OCI-LY3 (cell line): ENCODE data around the gene GAMT.
"Not testable (repeated sequence)": the region's sequence is repeated elsewhere in the genome, so short reads cannot be mapped to it uniquely, and the experiment has no call there.

Experiments used
- H2AFZ ChIP-seq: fragments of 200-600, 300-600 bp; shearing (Covaris generic); 2 replicates; pipeline ENCODE4 v1.6.0; 2014; ENCODE audit warnings: antibody characterized with exemption, low read depth, low read length
- H3K27ac ChIP-seq: fragments of 200-600, 300-600 bp; sonication (generic); 2 replicates; pipeline ENCODE4 v1.5.1; 2014; ENCODE audit warnings: mild to moderate bottlenecking, low read length, moderate library complexity, mixed read lengths
- H3K27me3 ChIP-seq: fragments of 200-600, 300-600 bp; sonication (generic); 2 replicates; pipeline ENCODE4 v1.6.1; 2014; ENCODE audit warnings: low read depth, low read length, mixed read lengths
- H3K36me3 ChIP-seq: fragments of 200-600, 300-600 bp; sonication (generic); replicated peaks from 2 replicates; pipeline ENCODE3; 2014; ENCODE audit warnings: low read depth, low read length, mixed read lengths
- H3K4me1 ChIP-seq: fragments of 300-600, 200-600 bp; sonication (generic); 2 replicates; pipeline ENCODE4 v1.6.1; 2014; ENCODE audit warnings: low read length, mixed read lengths
- H3K4me2 ChIP-seq: fragments of 200-600, 300-600 bp; sonication (generic); 2 replicates; pipeline ENCODE4 v1.6.1; 2014; ENCODE audit warnings: low read length, mixed read lengths
- H3K4me3 ChIP-seq: fragments of 300-600, 200-600 bp; sonication (generic); 2 replicates; pipeline ENCODE4 v1.5.1; 2014; ENCODE audit warnings: antibody characterized with exemption, mild to moderate bottlenecking, low read length, moderate library complexity
- H3K79me2 ChIP-seq: fragments of 300-600, 200-600 bp; shearing (Covaris generic); 2 replicates; pipeline ENCODE4 v1.6.1; 2014; ENCODE audit warnings: mild to moderate bottlenecking, low read length, mixed read lengths
- H3K9ac ChIP-seq: fragments of 300-600, 200-600 bp; shearing (Covaris generic); 2 replicates; pipeline ENCODE4 v1.6.0; 2014; ENCODE audit warnings: mild to moderate bottlenecking, low read length, moderate library complexity
- H3K9me3 ChIP-seq: fragments of 200-600, 300-600 bp; shearing (Covaris generic); 2 replicates; pipeline ENCODE4 v1.6.1; 2014; ENCODE audit warnings: low read length, mixed read lengths; ENCODE audit not compliant: insufficient read depth
- H4K20me1 ChIP-seq: fragments of 200-600, 300-600 bp; sonication (generic); 2 replicates; pipeline ENCODE4 v1.6.1; 2016; ENCODE audit warnings: low read length, mixed read lengths; ENCODE audit not compliant: insufficient read depth
- EZH2phosphoT487 ChIP-seq: fragments of 200-600 bp; shearing (Covaris generic); IDR thresholded peaks from 2 replicates; pipeline ENCODE4 v1.6.1; 2018; ENCODE audit warnings: antibody characterized with exemption, mixed run types, low read depth
- TF ChIP-seq, protein P1 (sequence below): fragments of 200-600, 300-600 bp; sonication (generic); IDR thresholded peaks from 2 replicates; pipeline ENCODE4 v1.5.1; 2014; ENCODE audit warnings: antibody characterized with exemption, low read length, low read depth

Gene GAMT

DNA sequence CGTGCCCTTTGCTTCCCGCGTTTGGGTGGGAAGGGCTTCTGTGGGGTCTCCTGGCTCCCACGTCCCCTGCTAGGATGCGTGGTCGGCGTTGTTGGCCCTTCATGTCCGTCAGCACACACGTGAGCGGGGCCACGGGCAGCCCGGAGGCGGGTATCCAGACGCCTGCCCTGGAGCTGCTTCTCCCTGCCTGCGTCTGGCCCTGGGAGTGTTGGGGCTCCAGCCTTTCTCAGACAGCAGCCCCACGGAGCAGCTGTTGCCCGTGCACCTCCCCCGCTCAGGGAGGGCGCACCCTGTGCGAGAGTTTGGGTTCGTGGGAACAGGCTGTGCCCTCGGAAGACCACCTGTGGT, 20.6 kb upstream of the GAMT start:
- Histone ChIP-seq H3K9ac (no peak overlapping the region), H3K79me2 (peaks cover 98% of the 10 kb centered on the region), H3K27ac (no peak overlapping the region), H3K27me3 (no peaks in the 10 kb centered on the region), H3K4me2 (no peak overlapping the region), H3K4me1 (no peaks in the 10 kb centered on the region), H3K9me3 (no peaks in the 10 kb centered on the region), H2AFZ (no peak overlapping the region), H4K20me1 (peaks cover 89% of the 10 kb centered on the region), H3K4me3 (no peak overlapping the region), H3K36me3 (peaks cover 85% of the 10 kb centered on the region)
- TF ChIP-seq EZH2phosphoT487: no peak
- TF ChIP-seq, protein P1, sequence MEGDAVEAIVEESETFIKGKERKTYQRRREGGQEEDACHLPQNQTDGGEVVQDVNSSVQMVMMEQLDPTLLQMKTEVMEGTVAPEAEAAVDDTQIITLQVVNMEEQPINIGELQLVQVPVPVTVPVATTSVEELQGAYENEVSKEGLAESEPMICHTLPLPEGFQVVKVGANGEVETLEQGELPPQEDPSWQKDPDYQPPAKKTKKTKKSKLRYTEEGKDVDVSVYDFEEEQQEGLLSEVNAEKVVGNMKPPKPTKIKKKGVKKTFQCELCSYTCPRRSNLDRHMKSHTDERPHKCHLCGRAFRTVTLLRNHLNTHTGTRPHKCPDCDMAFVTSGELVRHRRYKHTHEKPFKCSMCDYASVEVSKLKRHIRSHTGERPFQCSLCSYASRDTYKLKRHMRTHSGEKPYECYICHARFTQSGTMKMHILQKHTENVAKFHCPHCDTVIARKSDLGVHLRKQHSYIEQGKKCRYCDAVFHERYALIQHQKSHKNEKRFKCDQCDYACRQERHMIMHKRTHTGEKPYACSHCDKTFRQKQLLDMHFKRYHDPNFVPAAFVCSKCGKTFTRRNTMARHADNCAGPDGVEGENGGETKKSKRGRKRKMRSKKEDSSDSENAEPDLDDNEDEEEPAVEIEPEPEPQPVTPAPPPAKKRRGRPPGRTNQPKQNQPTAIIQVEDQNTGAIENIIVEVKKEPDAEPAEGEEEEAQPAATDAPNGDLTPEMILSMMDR: no peak

DNA sequence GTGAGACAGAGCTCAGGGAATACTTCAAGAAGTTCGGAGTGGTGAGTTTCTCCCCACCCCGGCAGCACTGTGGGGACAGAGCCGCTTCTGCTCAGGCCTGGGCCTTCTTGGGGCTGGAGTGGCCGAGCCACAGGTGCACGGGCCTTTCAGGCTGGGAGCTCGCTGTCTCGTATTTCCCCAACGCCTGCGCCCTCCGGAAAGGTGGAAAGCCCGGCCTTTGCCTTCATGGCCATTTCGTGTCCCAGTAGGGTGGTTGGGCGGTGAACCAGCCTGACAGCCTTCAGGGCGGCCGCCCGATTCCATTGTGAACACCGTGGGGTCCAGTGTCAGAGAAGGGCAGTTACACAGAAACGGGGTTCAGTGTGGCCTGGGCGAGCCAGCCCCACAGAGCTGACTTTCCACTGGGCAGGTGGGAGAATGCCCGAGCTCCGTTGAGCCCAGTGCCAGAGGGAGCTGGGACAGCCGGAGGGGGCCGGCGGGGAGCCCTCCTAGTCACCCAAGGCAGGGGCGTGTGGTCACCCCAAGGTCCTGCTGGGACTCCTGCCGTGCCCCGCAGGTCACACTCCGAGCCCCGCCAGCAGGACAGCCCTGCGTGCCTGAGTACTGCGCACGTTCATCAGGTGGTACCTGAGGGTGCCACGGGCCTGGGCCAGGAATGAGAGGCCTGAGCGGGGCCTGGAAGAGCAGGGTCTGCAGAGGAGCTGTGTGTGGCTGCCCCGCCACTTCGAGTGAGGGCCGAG, 20.0 kb upstream of the GAMT start:
- Histone ChIP-seq H3K4me2 (no peak overlapping the region), H3K9ac (no peak overlapping the region), H2AFZ (no peak overlapping the region), H3K4me1 (no peaks in the 10 kb centered on the region), H3K27me3 (no peaks in the 10 kb centered on the region), H3K27ac (no peak overlapping the region), H3K4me3 (no peak overlapping the region), H4K20me1 (peaks cover 89% of the 10 kb centered on the region), H3K79me2 (peaks cover 98% of the 10 kb centered on the region), H3K36me3 (peaks cover 85% of the 10 kb centered on the region), H3K9me3 (no peaks in the 10 kb centered on the region)
- TF ChIP-seq, protein P1: no peak
- no peak for TF ChIP-seq EZH2phosphoT487

DNA sequence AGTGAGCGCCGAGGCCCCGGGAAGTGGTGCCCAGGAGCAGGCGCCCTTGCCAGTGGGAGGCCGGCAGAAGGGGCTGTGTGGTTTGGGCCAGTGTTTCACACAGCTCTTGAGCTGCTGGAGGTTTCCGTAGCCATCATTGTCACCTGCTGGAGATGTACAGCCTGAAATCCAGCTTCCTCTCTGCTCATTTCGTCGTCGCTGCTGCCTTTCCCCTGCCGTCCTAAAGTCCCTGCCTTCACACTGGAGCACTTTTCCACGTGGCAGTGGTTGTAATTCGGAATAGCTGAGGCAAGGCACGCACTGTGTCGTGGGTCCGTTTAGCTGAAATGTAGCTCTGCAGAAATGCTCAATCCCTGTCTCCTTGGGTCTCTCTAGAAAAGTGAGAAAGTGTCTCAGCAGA, 19.2 kb upstream of the GAMT start:
- Histone ChIP-seq H3K9ac (no peak overlapping the region), H3K79me2 (peaks cover 98% of the 10 kb centered on the region), H3K9me3 (no peaks in the 10 kb centered on the region), H3K27ac (no peak overlapping the region), H3K4me1 (no peaks in the 10 kb centered on the region), H3K4me2 (no peak overlapping the region), H2AFZ (no peak overlapping the region), H4K20me1 (peaks cover 90% of the 10 kb centered on the region), H3K36me3 (peaks cover 85% of the 10 kb centered on the region), H3K4me3 (no peak overlapping the region), H3K27me3 (no peaks in the 10 kb centered on the region)
- TF ChIP-seq EZH2phosphoT487: no peak
- TF ChIP-seq, protein P1: no peak

DNA sequence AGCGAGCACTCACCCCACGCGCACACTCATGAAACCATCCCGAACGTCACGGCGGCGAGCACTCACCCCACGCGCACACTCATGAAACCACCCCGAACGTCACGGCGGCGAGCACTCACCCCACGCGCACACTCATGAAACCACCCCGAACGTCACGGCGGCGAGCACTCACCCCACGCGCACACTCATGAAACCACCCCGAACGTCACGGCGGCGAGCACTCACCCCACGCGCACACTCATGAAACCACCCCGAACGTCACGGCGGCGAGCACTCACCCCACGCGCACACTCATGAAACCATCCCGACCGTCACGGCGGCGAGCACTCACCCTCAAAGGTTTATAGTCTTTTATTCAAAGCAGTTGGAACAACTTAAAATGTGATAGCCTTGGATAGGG, 18.7 kb upstream of the GAMT start:
- not testable (repeated sequence) for H2AFZ ChIP-seq, H3K9ac ChIP-seq, H3K4me1 ChIP-seq, H3K27me3 ChIP-seq, H3K4me2 ChIP-seq, H3K27ac ChIP-seq, H3K4me3 ChIP-seq, H3K9me3 ChIP-seq
- peaks cover 98% of the 10 kb centered on the region for H3K79me2 ChIP-seq
- peaks cover 90% of the 10 kb centered on the region for H4K20me1 ChIP-seq
- H3K36me3 ChIP-seq: peaks cover 80% of the 10 kb centered on the region
